Measurements from ENCODE around the gene TOM1L2.

Gene TOM1L2

DNA sequence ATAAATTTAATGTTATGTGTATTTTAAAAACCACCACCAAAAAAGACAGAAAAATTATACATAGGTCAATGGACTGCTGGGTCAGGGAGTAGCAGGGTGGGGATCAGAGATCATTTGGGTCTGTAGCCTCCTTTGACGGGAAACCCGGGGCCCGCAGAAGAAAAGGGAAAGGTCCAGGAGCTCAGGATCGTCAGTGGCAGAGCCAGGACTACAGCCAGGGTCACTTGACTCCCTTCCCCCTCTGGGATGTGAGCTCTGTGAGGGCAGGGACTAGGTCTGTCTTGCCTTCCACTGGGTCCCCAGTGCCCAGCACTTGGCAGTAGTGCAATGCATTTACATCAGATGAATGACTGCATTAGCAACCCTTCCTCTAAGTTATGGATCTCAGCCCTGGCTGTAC, 62.1 kb downstream of the TOM1L2 start:
- FAIRE-seq, result no peak
- TF ChIP-seq TAF1 (IDR thresholded peaks at IDR 0.05; ENCODE audit: low read depth, low read length) (no peak), SPI1 (IDR thresholded peaks at IDR 0.05; ENCODE audit: low read depth, low read length) (no peak), POLR2A (IDR thresholded peaks at IDR 0.05; ENCODE audit: low read depth, low read length) (no peak), PAX5 (IDR thresholded peaks at IDR 0.05; ENCODE audit: insufficient read depth, low read length, severe bottlenecking) (no peak), POLR2AphosphoS5 (IDR thresholded peaks at IDR 0.05; ENCODE audit: low read depth, low read length) (no peak), POU2F2 (IDR thresholded peaks at IDR 0.05; ENCODE audit: low read depth, low read length) (no peak)
- DNase-seq (ENCODE audit: insufficient read length, low spot score), result no peak

DNA sequence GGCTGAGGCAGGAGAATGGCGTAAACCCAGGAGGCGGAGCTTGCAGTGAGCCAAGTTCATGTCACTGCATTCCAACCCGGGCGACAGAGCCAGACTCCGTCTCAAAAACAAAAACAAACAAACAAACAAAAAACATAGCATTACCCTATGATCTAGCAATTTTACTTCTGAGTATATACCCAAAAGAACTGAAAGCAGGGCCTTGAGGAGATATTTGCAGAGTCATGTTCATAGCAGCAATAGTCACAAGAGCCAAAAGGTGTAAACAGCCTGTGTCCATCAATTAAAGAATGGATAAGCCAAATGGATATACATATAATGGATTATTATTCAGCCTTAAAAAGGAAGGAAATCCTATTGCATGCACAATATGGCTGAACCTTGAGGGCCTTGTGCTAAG, 63.1 kb downstream of the TOM1L2 start:
- FAIRE-seq (no peak), DNase-seq (ENCODE audit: insufficient read length, low spot score) (no peak)
- no peak for TF ChIP-seq POLR2A (IDR thresholded peaks at IDR 0.05; ENCODE audit: low read depth, low read length)
- no peak for TF ChIP-seq SPI1 (IDR thresholded peaks at IDR 0.05; ENCODE audit: low read depth, low read length)
- TF ChIP-seq TAF1 (IDR thresholded peaks at IDR 0.05; ENCODE audit: low read depth, low read length), result no peak
- no peak for TF ChIP-seq PAX5 (IDR thresholded peaks at IDR 0.05; ENCODE audit: insufficient read depth, low read length, severe bottlenecking)
- no peak for TF ChIP-seq POLR2AphosphoS5 (IDR thresholded peaks at IDR 0.05; ENCODE audit: low read depth, low read length)
- no peak for TF ChIP-seq POU2F2 (IDR thresholded peaks at IDR 0.05; ENCODE audit: low read depth, low read length)

DNA sequence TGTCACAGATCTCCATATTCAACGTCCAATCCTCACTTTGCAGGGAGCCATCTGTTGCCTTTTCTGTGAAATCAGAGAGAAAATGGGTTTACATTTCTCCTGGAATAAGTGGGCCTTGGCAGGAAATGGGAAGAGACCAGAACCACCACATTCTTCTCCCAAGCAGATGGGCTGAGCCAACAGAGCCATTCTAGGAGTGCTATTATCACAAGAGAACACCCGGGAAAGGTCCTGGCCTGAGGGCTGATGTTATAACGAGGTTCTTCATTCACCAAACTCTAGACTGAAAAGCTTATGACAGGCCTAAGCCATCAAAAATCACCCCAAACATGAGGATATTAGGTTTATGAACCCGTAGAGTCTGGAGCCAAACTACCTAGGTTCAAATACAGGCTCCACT, 64.7 kb downstream of the TOM1L2 start:
- TF ChIP-seq SPI1 (IDR thresholded peaks at IDR 0.05; ENCODE audit: low read depth, low read length) (no peak), POU2F2 (IDR thresholded peaks at IDR 0.05; ENCODE audit: low read depth, low read length) (no peak), PAX5 (IDR thresholded peaks at IDR 0.05; ENCODE audit: insufficient read depth, low read length, severe bottlenecking) (no peak), POLR2A (IDR thresholded peaks at IDR 0.05; ENCODE audit: low read depth, low read length) (no peak), POLR2AphosphoS5 (IDR thresholded peaks at IDR 0.05; ENCODE audit: low read depth, low read length) (no peak), TAF1 (IDR thresholded peaks at IDR 0.05; ENCODE audit: low read depth, low read length) (no peak)
- DNase-seq (ENCODE audit: insufficient read length, low spot score), result no peak
- no peak for FAIRE-seq

DNA sequence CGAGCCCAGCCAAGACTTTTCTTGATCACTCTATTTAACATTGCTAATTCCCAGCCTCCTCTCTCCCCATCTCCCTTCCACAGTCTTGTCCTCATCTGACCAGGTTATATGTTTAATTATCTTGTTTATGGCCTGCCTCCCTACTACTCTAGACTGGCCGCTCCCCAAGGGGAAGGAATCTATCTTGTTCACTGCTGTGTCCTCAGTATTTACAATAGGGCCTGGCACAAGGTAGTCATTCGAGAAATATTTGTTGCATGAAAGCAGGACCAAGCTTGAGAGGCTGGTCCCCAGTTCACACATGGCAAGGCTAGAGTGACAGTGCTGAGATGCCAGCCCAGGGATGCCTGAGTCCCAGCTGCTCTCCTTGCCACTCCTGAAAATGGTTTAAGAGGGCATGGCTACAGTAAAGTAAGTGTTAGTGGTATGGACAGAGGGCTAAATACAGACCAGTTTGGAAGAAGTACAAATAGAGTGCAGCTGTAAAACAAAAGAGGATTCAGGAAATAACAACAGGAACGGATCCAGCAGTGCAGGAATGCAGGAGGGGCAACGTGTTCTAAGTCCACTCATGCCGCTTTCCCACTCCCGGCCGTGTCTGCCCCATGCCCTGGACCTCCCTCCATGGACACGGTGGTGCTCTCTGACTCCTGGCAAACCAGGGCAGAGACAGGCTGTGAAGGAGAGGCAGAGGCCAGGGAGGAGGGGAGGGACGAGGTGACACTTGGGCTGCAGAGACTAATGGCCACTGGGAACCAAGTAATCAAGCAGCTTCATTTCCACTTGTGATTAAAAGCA, 65.6 kb downstream of the TOM1L2 start:
- TF ChIP-seq SPI1 (IDR thresholded peaks at IDR 0.05; ENCODE audit: low read depth, low read length), result no peak
- no peak for TF ChIP-seq PAX5 (IDR thresholded peaks at IDR 0.05; ENCODE audit: insufficient read depth, low read length, severe bottlenecking)
- TF ChIP-seq TAF1 (IDR thresholded peaks at IDR 0.05; ENCODE audit: low read depth, low read length), result no peak
- TF ChIP-seq POLR2AphosphoS5 (IDR thresholded peaks at IDR 0.05; ENCODE audit: low read depth, low read length), result no peak
- TF ChIP-seq POLR2A (IDR thresholded peaks at IDR 0.05; ENCODE audit: low read depth, low read length), result no peak
- no peak for TF ChIP-seq POU2F2 (IDR thresholded peaks at IDR 0.05; ENCODE audit: low read depth, low read length)
- DNase-seq (ENCODE audit: insufficient read length, low spot score) (no peak), FAIRE-seq (no peak)

DNA sequence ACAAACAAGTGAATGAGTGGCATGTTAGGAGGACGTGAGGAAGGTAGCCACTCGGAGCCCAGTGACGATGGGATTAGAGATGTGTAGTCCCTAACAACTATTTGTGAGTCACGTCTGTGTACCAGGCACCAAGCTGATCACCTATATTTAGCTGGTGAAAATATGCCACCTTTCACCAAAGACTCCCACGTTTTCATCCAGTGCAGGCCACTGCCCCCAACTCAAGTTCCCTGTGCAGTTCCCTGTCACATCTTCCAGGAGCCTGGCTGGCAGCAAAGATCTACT, 67.2 kb downstream of the TOM1L2 start:
- no peak for FAIRE-seq
- DNase-seq (ENCODE audit: insufficient read length, low spot score), result no peak
- no peak for TF ChIP-seq POLR2AphosphoS5 (IDR thresholded peaks at IDR 0.05; ENCODE audit: low read depth, low read length)
- TF ChIP-seq POU2F2 (IDR thresholded peaks at IDR 0.05; ENCODE audit: low read depth, low read length), result no peak
- TF ChIP-seq PAX5 (IDR thresholded peaks at IDR 0.05; ENCODE audit: insufficient read depth, low read length, severe bottlenecking), result no peak
- no peak for TF ChIP-seq TAF1 (IDR thresholded peaks at IDR 0.05; ENCODE audit: low read depth, low read length)
- no peak for TF ChIP-seq SPI1 (IDR thresholded peaks at IDR 0.05; ENCODE audit: low read depth, low read length)
- no peak for TF ChIP-seq POLR2A (IDR thresholded peaks at IDR 0.05; ENCODE audit: low read depth, low read length)

DNA sequence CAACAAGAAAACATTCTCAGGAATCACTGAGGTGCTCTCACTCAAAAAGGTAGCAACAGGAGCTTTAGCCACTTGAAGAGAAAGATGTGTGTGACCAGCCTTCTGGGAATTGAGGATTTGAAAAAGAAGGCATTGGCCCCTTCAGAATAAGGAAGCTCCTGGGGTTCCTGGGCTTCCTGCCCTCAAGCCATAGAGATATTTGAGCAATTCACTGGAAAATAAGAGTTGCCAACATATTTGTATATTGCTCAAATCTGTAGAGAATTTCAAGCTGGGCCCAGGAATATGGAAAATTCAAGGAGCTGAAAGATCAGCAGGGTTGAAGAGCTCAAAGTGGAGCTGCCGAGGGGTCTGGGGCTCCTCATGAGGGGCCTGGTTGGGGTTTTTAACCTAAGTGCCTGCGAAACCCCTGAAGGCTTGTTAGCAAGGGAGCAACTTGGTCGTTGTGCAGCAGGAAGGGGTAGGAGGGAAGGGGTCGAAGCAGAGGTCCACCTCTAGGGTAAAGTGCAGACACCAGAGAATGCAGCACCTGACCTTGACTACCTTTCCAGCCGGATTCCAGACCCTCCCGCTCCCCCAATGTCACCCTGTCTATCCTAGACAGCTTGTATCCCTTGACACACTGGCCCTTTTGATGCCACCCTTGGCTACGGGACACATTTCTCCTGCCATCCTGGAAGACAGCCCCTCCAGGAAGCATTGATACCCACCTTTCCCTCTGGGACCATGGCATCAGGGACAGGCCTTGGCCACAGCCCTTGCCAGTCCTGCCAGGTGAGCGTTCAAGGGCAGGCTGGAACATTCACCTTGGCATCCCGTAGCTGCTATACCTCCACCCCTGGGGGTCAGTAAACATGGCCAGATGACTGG, 67.8 kb downstream of the TOM1L2 start:
- TF ChIP-seq TAF1 (IDR thresholded peaks at IDR 0.05; ENCODE audit: low read depth, low read length) (no peak), PAX5 (IDR thresholded peaks at IDR 0.05; ENCODE audit: insufficient read depth, low read length, severe bottlenecking) (no peak), POLR2AphosphoS5 (IDR thresholded peaks at IDR 0.05; ENCODE audit: low read depth, low read length) (no peak), POU2F2 (IDR thresholded peaks at IDR 0.05; ENCODE audit: low read depth, low read length) (no peak), POLR2A (IDR thresholded peaks at IDR 0.05; ENCODE audit: low read depth, low read length) (no peak), SPI1 (IDR thresholded peaks at IDR 0.05; ENCODE audit: low read depth, low read length) (no peak)
- no peak for DNase-seq (ENCODE audit: insufficient read length, low spot score)
- FAIRE-seq, result no peak

DNA sequence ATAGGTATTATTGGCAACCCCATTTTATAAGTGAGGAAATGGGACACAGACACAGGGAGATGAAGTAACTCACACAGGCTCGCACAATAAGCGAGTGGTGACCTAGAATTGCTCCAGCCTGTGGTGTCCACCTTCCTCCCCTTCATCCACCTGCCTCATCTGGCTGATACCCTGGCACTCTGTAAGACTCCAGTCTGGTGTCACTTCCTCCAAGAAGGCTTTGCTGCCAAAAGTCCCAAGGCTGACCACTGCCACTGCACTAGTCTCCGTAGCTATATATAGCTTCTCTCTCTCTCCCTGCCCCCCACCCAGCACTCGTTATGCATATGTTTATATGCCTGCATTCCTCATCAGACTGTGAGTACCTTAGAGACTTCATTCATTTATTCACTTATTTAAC, 69.3 kb downstream of the TOM1L2 start:
- FAIRE-seq, result no peak
- DNase-seq (ENCODE audit: insufficient read length, low spot score), result no peak
- TF ChIP-seq SPI1 (IDR thresholded peaks at IDR 0.05; ENCODE audit: low read depth, low read length), result no peak
- no peak for TF ChIP-seq TAF1 (IDR thresholded peaks at IDR 0.05; ENCODE audit: low read depth, low read length)
- TF ChIP-seq POU2F2 (IDR thresholded peaks at IDR 0.05; ENCODE audit: low read depth, low read length), result no peak
- TF ChIP-seq POLR2A (IDR thresholded peaks at IDR 0.05; ENCODE audit: low read depth, low read length), result no peak
- TF ChIP-seq PAX5 (IDR thresholded peaks at IDR 0.05; ENCODE audit: insufficient read depth, low read length, severe bottlenecking), result no peak
- TF ChIP-seq POLR2AphosphoS5 (IDR thresholded peaks at IDR 0.05; ENCODE audit: low read depth, low read length), result no peak

DNA sequence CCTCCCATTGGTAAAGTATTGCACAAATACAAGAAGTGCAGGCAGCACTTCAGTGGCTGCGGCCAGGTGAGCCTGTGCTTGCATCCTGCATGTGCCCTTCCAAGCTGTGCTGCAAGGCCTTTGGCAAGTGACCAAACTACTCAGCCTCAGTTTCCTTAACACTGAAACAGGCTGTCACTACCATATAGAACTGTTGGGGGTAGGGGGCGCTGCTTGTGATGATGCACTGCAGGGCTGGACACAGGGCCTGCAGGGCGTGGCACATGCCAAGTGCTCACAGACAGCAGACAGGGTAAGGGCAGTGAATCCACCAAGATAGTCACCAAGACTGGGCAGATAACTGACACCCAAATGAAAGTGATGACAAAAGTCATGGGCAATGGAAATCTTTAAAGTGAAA, 69.8 kb downstream of the TOM1L2 start:
- DNase-seq (ENCODE audit: insufficient read length, low spot score), result no peak
- no peak for TF ChIP-seq POU2F2 (IDR thresholded peaks at IDR 0.05; ENCODE audit: low read depth, low read length)
- TF ChIP-seq POLR2AphosphoS5 (IDR thresholded peaks at IDR 0.05; ENCODE audit: low read depth, low read length), result no peak
- no peak for TF ChIP-seq TAF1 (IDR thresholded peaks at IDR 0.05; ENCODE audit: low read depth, low read length)
- TF ChIP-seq POLR2A (IDR thresholded peaks at IDR 0.05; ENCODE audit: low read depth, low read length), result no peak
- no peak for TF ChIP-seq PAX5 (IDR thresholded peaks at IDR 0.05; ENCODE audit: insufficient read depth, low read length, severe bottlenecking)
- TF ChIP-seq SPI1 (IDR thresholded peaks at IDR 0.05; ENCODE audit: low read depth, low read length), result no peak
- no peak for FAIRE-seq

All from GM12891 (cell line).